B cell (primary cell): Measurements from ENCODE around the gene MSLN. TPM values are rescaled to one million over a fixed set of nuclear protein-coding genes. Genes with fewer than 3 reads are reported as not detected.

Source experiments
- ATAC-seq: fragments of 200-7000 bp; cut with Tn5 transposase; one replicate; pipeline ENCODE4 v1.10.0; 2021; ENCODE audit warnings: low read depth, mild to moderate bottlenecking, moderate number of reproducible peaks, moderate library complexity
- CTCF ChIA-PET: fragments of 350-600 bp; sonication (Branson Sonifier 250); formaldehyde crosslinking; loops from one replicate; lab custom pipeline; 2021; ENCODE audit warnings: antibody characterized with exemption, inconsistent platforms; lab: Charles Lee
- POLR2A ChIA-PET: fragments of 350-600 bp; sonication (Branson Sonifier 250); formaldehyde crosslinking; loops from one replicate; lab custom pipeline; 2021; ENCODE audit warnings: antibody characterized with exemption; lab: Charles Lee
- DNase-seq: peaks from one replicate; pipeline ENCODE4 v3.0.0; 2013
- H2AFZ ChIP-seq: 2 replicates; pipeline ENCODE4 v1.6.1; 2012; ENCODE audit warnings: mild to moderate bottlenecking, low read depth, low read length; ENCODE audit not compliant: insufficient read depth, poor library complexity, severe bottlenecking
- H3K27ac ChIP-seq, 2 donors: 1 replicate in 1 of 2; 2 replicates in 1 of 2; pipeline ENCODE4 v1.5.1; 2012 to 2013; ENCODE audit warnings: low read length in 2 of 2, mild to moderate bottlenecking in 2 of 2, moderate library complexity in 1 of 2
- H3K27me3 ChIP-seq, 4 experiments: fragments of 200-600 bp in 1 of 4; sonication (generic) in 1 of 4; replicated peaks in 1 of 4; 1 replicate in 2 of 4; 2 replicates in 2 of 4; pipeline versions ENCODE4 v1.6.1 to v1.7.0; 2013 to 2016; ENCODE audit warnings: low read length in 3 of 4, mild to moderate bottlenecking in 2 of 4, mixed read lengths in 1 of 4, moderate library complexity in 1 of 4; ENCODE audit not compliant: insufficient read depth in 4 of 4, control insufficient read depth in 3 of 4; ENCODE audit errors: control extremely low read depth in 1 of 4
- H3K36me3 ChIP-seq, 2 experiments: replicated peaks in 1 of 2; 1 replicate in 1 of 2; 2 replicates in 1 of 2; pipeline versions ENCODE4 v1.6.1 to v1.7.1; 2013; ENCODE audit warnings: low read length in 1 of 2; ENCODE audit not compliant: insufficient read depth in 2 of 2, control insufficient read depth in 1 of 2; ENCODE audit errors: control extremely low read depth in 1 of 2, extremely low read depth in 1 of 2
- H3K4me1 ChIP-seq, 2 donors: fragments of 200-600 bp in 1 of 2; sonication (generic) in 1 of 2; 1 replicate in 1 of 2; 2 replicates in 1 of 2; pipeline versions ENCODE4 v1.5.1 to v1.6.1; 2013 to 2017; ENCODE audit warnings: low read length in 2 of 2; ENCODE audit not compliant: control insufficient read depth in 2 of 2, insufficient read depth in 2 of 2
- H3K4me2 ChIP-seq: replicated peaks from 2 replicates; pipeline ENCODE3; 2012; ENCODE audit warnings: mild to moderate bottlenecking, low read depth, low read length; ENCODE audit not compliant: poor library complexity, severe bottlenecking
- H3K4me3 ChIP-seq, 5 experiments: fragments of 200-600 bp in 1 of 5; sonication (generic) in 1 of 5; 1 replicate in 3 of 5; 2 replicates in 2 of 5; pipeline versions ENCODE4 v1.5.1 to v1.7.0; 2011 to 2016; ENCODE audit warnings: low read length in 4 of 5, mild to moderate bottlenecking in 4 of 5, low read depth in 2 of 5, control low read depth in 1 of 5, moderate library complexity in 1 of 5; ENCODE audit not compliant: insufficient read depth in 1 of 5; ENCODE audit errors: control extremely low read depth in 1 of 5, extremely low read depth in 1 of 5
- H3K79me2 ChIP-seq: fragments of 200-600 bp; sonication (generic); one replicate; pipeline ENCODE4 v1.6.0; 2016; ENCODE audit warnings: low read length; ENCODE audit not compliant: control insufficient read depth, insufficient read depth
- H3K9ac ChIP-seq: fragments of 200-600 bp; sonication (generic); 2 replicates; pipeline ENCODE4 v1.6.1; 2017; ENCODE audit warnings: mild to moderate bottlenecking, low read length, moderate library complexity
- H3K9me3 ChIP-seq, 3 donors: one replicate each; pipeline versions ENCODE4 v1.6.1 to v1.7.1; 2013; ENCODE audit warnings: low read length in 2 of 3; ENCODE audit not compliant: control insufficient read depth in 2 of 3, insufficient read depth in 1 of 3; ENCODE audit errors: control extremely low read depth in 1 of 3
- H4K20me1 ChIP-seq: 2 replicates; pipeline ENCODE4 v1.6.0; 2012; ENCODE audit warnings: mild to moderate bottlenecking, low read length; ENCODE audit not compliant: insufficient read depth, control insufficient read depth, poor library complexity, severe bottlenecking
- H3K27ac Mint-ChIP-seq: one replicate; pipeline ENCODE4 v1.8.0; 2021; ENCODE audit warnings: mixed read lengths
- H3K27me3 Mint-ChIP-seq: one replicate; pipeline ENCODE4 v1.8.0; 2021; ENCODE audit warnings: mixed read lengths
- H3K4me1 Mint-ChIP-seq: one replicate; pipeline ENCODE4 v1.8.0; 2021; ENCODE audit warnings: mixed read lengths
- H3K4me3 Mint-ChIP-seq: one replicate; pipeline ENCODE4 v1.8.0; 2021; ENCODE audit warnings: mixed read lengths
- H3K9me3 Mint-ChIP-seq: one replicate; pipeline ENCODE4 v1.8.0; 2022; ENCODE audit warnings: mixed read lengths; ENCODE audit not compliant: insufficient read depth
- EZH2 ChIP-seq: IDR thresholded peaks from 2 replicates; pipeline ENCODE4 v1.6.1; 2012; ENCODE audit warnings: borderline replicate concordance, low read depth, mild to moderate bottlenecking, moderate library complexity, low read length; ENCODE audit not compliant: insufficient read depth, poor library complexity, severe bottlenecking
- WGBS: methylation state at CpG from one replicate; pipeline ENCODE4 v1.1.5; 2013; ENCODE audit warnings: missing lambda C conversion rate; ENCODE audit not compliant: insufficient coverage; 5-methylcytosine and 5-hydroxymethylcytosine counted together
- intact Hi-C: fragments of 100-400 bp; cut with micrococcal nuclease; formaldehyde crosslinking; loops from one replicate; pipeline ENCODE4 v1.10.0; 2022
- polyA plus RNA-seq: library from polyadenylated mRNA; depleted of rRNA; stranded (reverse); fragments of >200 nt; gene quantifications from 2 replicates; pipeline ENCODE4 v1.2.3, GENCODE V29; 2012
- total RNA-seq, 2 donors: library from RNA; stranded (reverse); fragments of 120-200 nt in 1 of 2; gene quantifications; 1 replicate in 1 of 2; 2 replicates in 1 of 2; pipeline versions ENCODE4 v1.2.3 to v1.2.4, GENCODE V29; 2013 to 2022
- TF ChIP-seq, protein P1 (sequence below): fragments of 200-600 bp; IDR thresholded peaks from one replicate; pipeline ENCODE4 v1.8.0; 2022; ENCODE audit warnings: antibody characterized with exemption, mild to moderate bottlenecking

MSLN gene
- total and polyA plus RNA-seq, 2 donors (not counting 1 experiment from before 2014, with no cell fraction given), result not detected

DNA sequence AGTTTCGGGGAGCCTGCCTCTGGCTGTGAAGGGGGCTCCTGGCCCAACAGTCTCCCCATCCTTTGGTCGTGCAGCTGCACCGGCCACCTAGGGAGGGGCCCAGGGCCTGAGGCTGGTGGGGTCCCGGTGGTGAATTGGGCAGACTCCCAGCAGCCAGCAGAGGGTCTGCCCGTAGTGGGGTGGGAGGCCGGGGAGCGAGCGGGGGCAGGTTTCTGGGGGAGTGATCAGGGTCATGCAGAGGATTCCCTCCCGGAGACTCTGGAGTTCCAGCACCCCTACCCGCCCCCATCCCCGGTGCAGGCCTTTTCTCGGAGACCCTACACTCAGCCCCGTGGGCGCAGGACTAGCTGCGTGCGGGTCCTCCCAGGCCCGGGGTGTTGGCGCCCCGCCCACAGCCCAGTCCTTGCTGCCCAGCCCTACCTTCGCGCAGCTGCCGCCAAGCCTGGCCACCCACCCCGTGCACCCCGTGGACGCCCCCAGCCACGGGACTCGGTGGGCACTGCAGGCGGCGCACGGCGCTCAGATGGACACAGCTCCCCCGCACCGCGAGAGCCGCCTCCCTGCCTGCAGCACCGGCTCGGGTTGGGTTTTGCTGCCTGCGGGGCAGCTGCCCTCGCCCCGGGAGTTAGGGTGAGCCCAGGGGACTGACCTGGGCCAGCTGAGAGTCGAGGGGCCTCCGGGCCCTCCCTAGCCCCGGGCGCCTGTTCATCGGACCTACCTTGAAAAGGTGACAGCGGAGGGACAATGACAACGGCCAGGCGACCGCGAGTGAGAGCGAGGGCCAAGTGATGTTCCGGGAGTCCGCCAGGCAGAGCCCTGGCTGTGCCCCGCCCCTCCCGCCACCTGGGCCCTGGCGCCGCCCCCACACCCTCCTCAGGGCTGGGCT is 39.7 kb downstream of the MSLN start, which contains the start of gene GNG13:
TSS of gene GNG13 (minus strand) at position 787 of the 886 bp plus-strand sequence. CDS start 1,657 bp downstream, outside the sequence.
- Histone ChIP-seq H3K27ac (no peak within 1 kb of the TSS), H3K9me3 (peaks cover 0 to 10% (median 0%) of the 10 kb centered on the region in 3 donors), H3K79me2 (no peaks in the 10 kb centered on the region), H3K9ac (no peak within 1 kb of the TSS), H4K20me1 (no peaks in the 10 kb centered on the region), H3K27me3 (peaks cover 0 to 46% (median 6%) of the 10 kb centered on the region in 4 experiments), H3K36me3 (no peaks in the 10 kb centered on the region), H3K4me3 (no peak within 1 kb of the TSS), H2AFZ (no peak within 1 kb of the TSS), H3K4me2 (peak within 1 kb of the TSS; percentile 38), H3K4me1 (peaks cover 4 to 10% of the 10 kb centered on the region in 2 donors)
- no peaks in the 10 kb centered on the region for H3K9me3 Mint-ChIP-seq
- H3K4me3 Mint-ChIP-seq, result no peak within 1 kb of the TSS
- TF ChIP-seq, protein P1, sequence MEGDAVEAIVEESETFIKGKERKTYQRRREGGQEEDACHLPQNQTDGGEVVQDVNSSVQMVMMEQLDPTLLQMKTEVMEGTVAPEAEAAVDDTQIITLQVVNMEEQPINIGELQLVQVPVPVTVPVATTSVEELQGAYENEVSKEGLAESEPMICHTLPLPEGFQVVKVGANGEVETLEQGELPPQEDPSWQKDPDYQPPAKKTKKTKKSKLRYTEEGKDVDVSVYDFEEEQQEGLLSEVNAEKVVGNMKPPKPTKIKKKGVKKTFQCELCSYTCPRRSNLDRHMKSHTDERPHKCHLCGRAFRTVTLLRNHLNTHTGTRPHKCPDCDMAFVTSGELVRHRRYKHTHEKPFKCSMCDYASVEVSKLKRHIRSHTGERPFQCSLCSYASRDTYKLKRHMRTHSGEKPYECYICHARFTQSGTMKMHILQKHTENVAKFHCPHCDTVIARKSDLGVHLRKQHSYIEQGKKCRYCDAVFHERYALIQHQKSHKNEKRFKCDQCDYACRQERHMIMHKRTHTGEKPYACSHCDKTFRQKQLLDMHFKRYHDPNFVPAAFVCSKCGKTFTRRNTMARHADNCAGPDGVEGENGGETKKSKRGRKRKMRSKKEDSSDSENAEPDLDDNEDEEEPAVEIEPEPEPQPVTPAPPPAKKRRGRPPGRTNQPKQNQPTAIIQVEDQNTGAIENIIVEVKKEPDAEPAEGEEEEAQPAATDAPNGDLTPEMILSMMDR, result no peak
- TF ChIP-seq EZH2, result no peak
- ATAC-seq, result no peak
- ChIA-PET CTCF (no interaction called here), POLR2A (no interaction called here)
- DNase-seq, result no peak
- no peak within 1 kb of the TSS for H3K27ac Mint-ChIP-seq
- intact Hi-C loops, result no loop called here
- H3K4me1 Mint-ChIP-seq, result no peaks in the 10 kb centered on the region
- 7% methylated on average over 53 of the region's 57 CpGs for WGBS
- H3K27me3 Mint-ChIP-seq, result peaks cover 4% of the 10 kb centered on the region
